H9 (cell line): ENCODE measurements around the gene CD9. TPM values are rescaled to one million over a fixed set of nuclear protein-coding genes. Genes with fewer than 3 reads are reported as not detected.

Experiments
- DNase-seq: peaks from one replicate; pipeline ENCODE4 v3.0.0-alpha.2; 2017
- H2AFZ ChIP-seq: one replicate; pipeline ENCODE4 v1.6.1; 2013; ENCODE audit warnings: mild to moderate bottlenecking, low read length, control low read depth, moderate library complexity
- H2AK5ac ChIP-seq: 2 replicates; pipeline ENCODE4 v1.6.1; 2013; ENCODE audit warnings: low read length, control low read depth, mixed read lengths; ENCODE audit not compliant: insufficient read length
- H2BK120ac ChIP-seq: one replicate; pipeline ENCODE4 v1.6.1; 2013; ENCODE audit warnings: low read depth, mild to moderate bottlenecking, low read length, control low read depth, inconsistent platforms; ENCODE audit not compliant: poor library complexity, severe bottlenecking
- H2BK12ac ChIP-seq: 2 replicates; pipeline ENCODE4 v1.6.1; 2013; ENCODE audit warnings: low read length, control low read depth, mixed read lengths, low read depth; ENCODE audit not compliant: insufficient read length
- H2BK15ac ChIP-seq: 2 replicates; pipeline ENCODE4 v1.6.1; 2013; ENCODE audit warnings: low read depth, low read length, control low read depth
- H2BK20ac ChIP-seq: one replicate; pipeline ENCODE4 v1.6.1; 2013; ENCODE audit warnings: low read depth, mild to moderate bottlenecking, low read length, control low read depth, inconsistent platforms; ENCODE audit not compliant: poor library complexity, severe bottlenecking
- H2BK5ac ChIP-seq: 2 replicates; pipeline ENCODE4 v1.6.1; 2013; ENCODE audit warnings: low read length, control low read depth, mixed read lengths; ENCODE audit not compliant: insufficient read length
- H3K14ac ChIP-seq: 2 replicates; pipeline ENCODE4 v1.6.1; 2013; ENCODE audit warnings: low read length, control low read depth; ENCODE audit not compliant: insufficient read depth
- H3K18ac ChIP-seq: 2 replicates; pipeline ENCODE4 v1.6.1; 2013; ENCODE audit warnings: low read depth, mild to moderate bottlenecking, mixed read lengths, low read length, control low read depth; ENCODE audit not compliant: insufficient read length
- H3K23ac ChIP-seq: 2 replicates; pipeline ENCODE4 v1.6.1; 2013; ENCODE audit warnings: low read length, control low read depth, mixed read lengths, low read depth; ENCODE audit not compliant: insufficient read length
- H3K23me2 ChIP-seq: 2 replicates; pipeline ENCODE4 v1.6.1; 2013; ENCODE audit warnings: low read depth, mild to moderate bottlenecking, mixed read lengths, low read length, control low read depth; ENCODE audit not compliant: insufficient read length, poor library complexity, severe bottlenecking
- H3K27ac ChIP-seq: 2 replicates; pipeline ENCODE4 v1.5.1; 2013; ENCODE audit warnings: low read length, control low read depth, mixed read lengths, low read depth; ENCODE audit not compliant: insufficient read length
- H3K27me3 ChIP-seq: 2 replicates; pipeline ENCODE4 v1.6.1; 2013; ENCODE audit warnings: low read length, control low read depth, inconsistent platforms; ENCODE audit not compliant: insufficient read depth
- H3K4ac ChIP-seq: 2 replicates; pipeline ENCODE4 v1.6.1; 2013; ENCODE audit warnings: low read depth, mild to moderate bottlenecking, control low read depth, inconsistent platforms, low read length, moderate library complexity
- H3K4me1 ChIP-seq: 2 replicates; pipeline ENCODE4 v1.6.1; 2013; ENCODE audit warnings: low read length, control low read depth, inconsistent platforms; ENCODE audit not compliant: insufficient read depth
- H3K4me2 ChIP-seq: 2 replicates; pipeline ENCODE4 v1.6.1; 2013; ENCODE audit warnings: low read length, control low read depth, mixed read lengths; ENCODE audit not compliant: insufficient read length, insufficient read depth
- H3K56ac ChIP-seq: 2 replicates; pipeline ENCODE4 v1.6.1; 2013; ENCODE audit warnings: low read depth, mild to moderate bottlenecking, mixed read lengths, low read length, control low read depth; ENCODE audit not compliant: insufficient read length
- H3K79me1 ChIP-seq: 2 replicates; pipeline ENCODE4 v1.6.1; 2013; ENCODE audit warnings: low read depth, mild to moderate bottlenecking, moderate library complexity, low read length, control low read depth, inconsistent platforms; ENCODE audit not compliant: insufficient read depth, poor library complexity, severe bottlenecking
- H3K79me2 ChIP-seq: 2 replicates; pipeline ENCODE4 v1.6.1; 2013; ENCODE audit warnings: low read length, control low read depth, inconsistent platforms; ENCODE audit not compliant: insufficient read depth
- H3K9ac ChIP-seq: 2 replicates; pipeline ENCODE4 v1.6.1; 2013; ENCODE audit warnings: low read length, control low read depth, mixed read lengths; ENCODE audit not compliant: insufficient read length; ENCODE audit errors: extremely low read depth
- H3K9me3 ChIP-seq: one replicate; pipeline ENCODE4 v1.6.1; 2013; ENCODE audit warnings: low read depth, low read length, inconsistent platforms; ENCODE audit not compliant: control insufficient read depth
- H3T11ph ChIP-seq: one replicate; pipeline ENCODE4 v1.6.1; 2013; ENCODE audit warnings: mild to moderate bottlenecking, low read length, control low read depth, inconsistent platforms
- H4K20me1 ChIP-seq: one replicate; pipeline ENCODE4 v1.6.1; 2013; ENCODE audit not compliant: control insufficient read depth, insufficient read length, insufficient read depth
- H4K5ac ChIP-seq: 2 replicates; pipeline ENCODE4 v1.6.1; 2013; ENCODE audit warnings: low read depth, mild to moderate bottlenecking, mixed read lengths, low read length, control low read depth; ENCODE audit not compliant: insufficient read length
- H4K8ac ChIP-seq: replicated peaks from 2 replicates; pipeline ENCODE4 v1.6.1; 2013; ENCODE audit warnings: low read length, control low read depth, mixed read lengths, low read depth; ENCODE audit not compliant: insufficient read length
- H4K91ac ChIP-seq: 2 replicates; pipeline ENCODE4 v1.6.1; 2013; ENCODE audit warnings: low read depth, mild to moderate bottlenecking, moderate library complexity, mixed read lengths, low read length, control low read depth; ENCODE audit not compliant: insufficient read length
- H3K27ac Mint-ChIP-seq, 3 experiments: 2 replicates in 2 of 3; 3 replicates in 1 of 3; pipeline ENCODE4 v1.8.0; 2020 to 2021; ENCODE audit warnings: mixed read lengths in 3 of 3, mild to moderate bottlenecking in 1 of 3, moderate library complexity in 1 of 3
- H3K27me3 Mint-ChIP-seq: 2 replicates; pipeline ENCODE4 v1.8.0; 2021; ENCODE audit warnings: low read depth, mild to moderate bottlenecking, moderate library complexity, mixed read lengths
- H3K36me3 Mint-ChIP-seq, 3 experiments: 2 replicates in 2 of 3; 3 replicates in 1 of 3; pipeline ENCODE4 v1.8.0; 2020 to 2021; ENCODE audit warnings: low read depth in 3 of 3, mixed read lengths in 3 of 3; ENCODE audit not compliant: insufficient read depth in 1 of 3
- H3K4me1 Mint-ChIP-seq, 2 experiments: 2 replicates each; pipeline ENCODE4 v1.8.0; 2020; ENCODE audit warnings: mixed read lengths in 2 of 2
- H3K4me3 Mint-ChIP-seq, 2 experiments: 2 replicates in 1 of 2; 3 replicates in 1 of 2; pipeline ENCODE4 v1.8.0; 2020 to 2021; ENCODE audit warnings: mild to moderate bottlenecking in 2 of 2, mixed read lengths in 2 of 2, moderate library complexity in 1 of 2
- H3K9me3 Mint-ChIP-seq, 2 experiments: 2 replicates in 1 of 2; 3 replicates in 1 of 2; pipeline ENCODE4 v1.8.0; 2020; ENCODE audit warnings: mild to moderate bottlenecking in 2 of 2, mixed read lengths in 2 of 2, moderate library complexity in 1 of 2
- CTCF ChIP-seq: fragments of 200-600 bp; sonication (generic); conservative IDR thresholded peaks from 3 replicates; pipeline ENCODE4 v1.8.0; 2021; ENCODE audit warnings: antibody characterized with exemption, mild to moderate bottlenecking
- WGBS: extraction: QIAGEN DNeasy Blood & Tissue Kit; methylation state at CpG from one replicate; pipeline ENCODE4 v1.1.7; 2013; ENCODE audit warnings: missing lambda C conversion rate, low lambda C conversion rate, mixed read lengths; ENCODE audit not compliant: insufficient read length; ENCODE audit errors: extremely low coverage; 5-methylcytosine and 5-hydroxymethylcytosine counted together
- total RNA-seq: library from RNA; stranded (reverse); gene quantifications from 2 replicates; pipeline ENCODE4 v1.2.1, GENCODE V29; 2021

CD9 gene
- total RNA-seq, 1 experiment from 2014 or later, result 132 TPM

GRCh38 chr12:6182279-6182898, 17.8 kb upstream of the CD9 start:
- no peak for TF ChIP-seq CTCF

More at GRCh38 chr12:6182279-6182898, 17.8 kb upstream of the CD9 start:
- Mint-ChIP-seq H3K4me1 (peaks cover 16 to 18% of the 10 kb centered on the region in 2 experiments), H3K27me3 (peaks cover 1% of the 10 kb centered on the region), H3K36me3 (peaks cover 0 to 6% (median 0%) of the 10 kb centered on the region in 3 experiments; a peak in 1 of 7 replicates), H3K4me3 (peak overlapping the region in 1 of 2 experiments; percentile 3; a peak in 1 of 5 replicates), H3K9me3 (peaks cover 0 to 4% of the 10 kb centered on the region in 2 experiments; a peak in 3 of 5 replicates), H3K27ac (peak overlapping the region in 2 of 3 experiments; percentile 11 to 18; a peak in 3 of 7 replicates)
- Histone ChIP-seq H2BK5ac (no peak overlapping the region), H4K8ac (no peak overlapping the region), H3K4ac (no peak overlapping the region), H2BK20ac (no peak overlapping the region), H4K20me1 (no peaks in the 10 kb centered on the region), H3K9me3 (no peaks in the 10 kb centered on the region), H4K91ac (no peak overlapping the region), H2BK120ac (no peak overlapping the region), H3K56ac (no peak overlapping the region), H3K4me2 (no peak overlapping the region), H3K79me1 (no peaks in the 10 kb centered on the region), H3T11ph (no peak overlapping the region), H3K79me2 (no peaks in the 10 kb centered on the region), H3K27ac (no peak overlapping the region), H4K5ac (no peak overlapping the region), H2AK5ac (no peak overlapping the region), H3K23me2 (no peaks in the 10 kb centered on the region), H3K9ac (no peak overlapping the region), H3K18ac (no peak overlapping the region), H2BK15ac (no peak overlapping the region), H2BK12ac (no peak overlapping the region), H3K14ac (no peak overlapping the region), H2AFZ (no peak overlapping the region), H3K27me3 (no peaks in the 10 kb centered on the region), H3K4me1 (no peaks in the 10 kb centered on the region), H3K23ac (no peak overlapping the region)
- DNase-seq, result peak; percentile 50
- WGBS, result no CpG with 5 or more reads among the region's 19 CpGs
